Glutamatergic neuron (in vitro differentiated cells): ENCODE data around the gene PROCA1. TPM values are rescaled to one million over a fixed set of nuclear protein-coding genes. Genes with fewer than 3 reads are reported as not detected.
"Not testable (repeated sequence)": the region's sequence is repeated elsewhere in the genome, so short reads cannot be mapped to it uniquely, and the experiment has no call there.

ENCODE experiments used
- DNase-seq: peaks from one replicate; pipeline ENCODE4 v3.0.0; 2022
- H3K27ac Mint-ChIP-seq: one replicate; pipeline ENCODE4 v1.8.0; 2020; ENCODE audit warnings: mild to moderate bottlenecking, mixed read lengths, inconsistent platforms; ENCODE audit not compliant: unreplicated experiment
- H3K27me3 Mint-ChIP-seq: one replicate; pipeline ENCODE4 v1.8.0; 2020; ENCODE audit warnings: mild to moderate bottlenecking, moderate library complexity, mixed read lengths, inconsistent platforms; ENCODE audit not compliant: unreplicated experiment
- H3K36me3 Mint-ChIP-seq: one replicate; pipeline ENCODE4 v1.8.0; 2020; ENCODE audit warnings: mild to moderate bottlenecking, mixed read lengths, inconsistent platforms; ENCODE audit not compliant: unreplicated experiment
- H3K4me1 Mint-ChIP-seq: one replicate; pipeline ENCODE4 v1.8.0; 2020; ENCODE audit warnings: mild to moderate bottlenecking, low read depth, mixed read lengths, inconsistent platforms; ENCODE audit not compliant: unreplicated experiment
- H3K4me3 Mint-ChIP-seq: one replicate; pipeline ENCODE4 v1.8.0; 2020; ENCODE audit warnings: mild to moderate bottlenecking, mixed read lengths, inconsistent platforms; ENCODE audit not compliant: unreplicated experiment
- H3K9me3 Mint-ChIP-seq: one replicate; pipeline ENCODE4 v1.8.0; 2020; ENCODE audit warnings: mild to moderate bottlenecking, moderate library complexity, mixed read lengths, inconsistent platforms; ENCODE audit not compliant: unreplicated experiment
- CTCF ChIP-seq: fragments of 200-600 bp; sonication (generic); IDR thresholded peaks from one replicate; pipeline ENCODE4 v1.5.0; 2021; ENCODE audit not compliant: partially characterized antibody, unreplicated experiment
- total RNA-seq: library from RNA; stranded (reverse); fragmentation: NEBNext Ultra II Directional; extraction: Animal tissue kit (Norgen Biotek cat#: 25700); gene quantifications from one replicate; pipeline ENCODE4 v1.2.1, GENCODE V29; 2021; ENCODE audit not compliant: unreplicated experiment

PROCA1 gene
- total RNA-seq, 1 donor from 2014 or later: 36.5 TPM

GRCh38 chr17:28737770-28738679 lies 26.3 kb upstream of the PROCA1 start:
- TF ChIP-seq CTCF: no peak
- peaks cover 4% of the 10 kb centered on the region for H3K36me3 Mint-ChIP-seq

GRCh38 chr17:28737316-28737715 lies 25.6 kb upstream of the PROCA1 start:
- H3K4me3 Mint-ChIP-seq: no peak overlapping the region
- peaks cover 4% of the 10 kb centered on the region for H3K36me3 Mint-ChIP-seq
- peaks cover 2% of the 10 kb centered on the region for H3K27me3 Mint-ChIP-seq
- H3K27ac Mint-ChIP-seq: no peak overlapping the region
- DNase-seq: no peak
- TF ChIP-seq CTCF: no peak
- H3K4me1 Mint-ChIP-seq: peaks cover 11% of the 10 kb centered on the region
- H3K9me3 Mint-ChIP-seq: peaks cover 7% of the 10 kb centered on the region

More at GRCh38 chr17:28737770-28738679, 26.3 kb upstream of the PROCA1 start:
- Mint-ChIP-seq H3K9me3 (peaks cover 10% of the 10 kb centered on the region), H3K27ac (no peak overlapping the region), H3K27me3 (peaks cover 3% of the 10 kb centered on the region), H3K4me1 (peaks cover 11% of the 10 kb centered on the region), H3K4me3 (no peak overlapping the region)
- DNase-seq: no peak

GRCh38 chr17:28735913-28736769 lies 24.5 kb upstream of the PROCA1 start:
- not testable (repeated sequence) for H3K9me3 Mint-ChIP-seq, H3K36me3 Mint-ChIP-seq, H3K27me3 Mint-ChIP-seq, H3K4me3 Mint-ChIP-seq, H3K4me1 Mint-ChIP-seq, H3K27ac Mint-ChIP-seq, DNase-seq

GRCh38 chr17:28735242-28735722 lies 23.6 kb upstream of the PROCA1 start:
- peaks cover 2% of the 10 kb centered on the region for H3K27me3 Mint-ChIP-seq
- H3K27ac Mint-ChIP-seq: no peak overlapping the region
- no peak overlapping the region for H3K4me3 Mint-ChIP-seq
- DNase-seq: no peak
- peaks cover 2% of the 10 kb centered on the region for H3K4me1 Mint-ChIP-seq
- H3K36me3 Mint-ChIP-seq: peaks cover 4% of the 10 kb centered on the region
- peaks cover 7% of the 10 kb centered on the region for H3K9me3 Mint-ChIP-seq
- no peak for TF ChIP-seq CTCF

- H3K4me3 Mint-ChIP-seq: no peak overlapping the region
Observed at GRCh38 chr17:28734712-28735241, 23.1 kb upstream of the PROCA1 start.

More at GRCh38 chr17:28734712-28735241, 23.1 kb upstream of the PROCA1 start:
- peaks cover 1% of the 10 kb centered on the region for H3K27me3 Mint-ChIP-seq
- H3K9me3 Mint-ChIP-seq: peaks cover 8% of the 10 kb centered on the region
- DNase-seq: no peak
- H3K36me3 Mint-ChIP-seq: peaks cover 4% of the 10 kb centered on the region
- peaks cover 2% of the 10 kb centered on the region for H3K4me1 Mint-ChIP-seq
- H3K27ac Mint-ChIP-seq: no peak overlapping the region
- no peak for TF ChIP-seq CTCF
